Stimulated activated CD8-positive, alpha-beta memory T cell treated with anti-CD3 and anti-CD28 coated beads, Interleukin-2, amount 100 ng/mL, for 1 hour (primary cell): Measurements from ENCODE around the gene CXCL10.
A peak's percentile ranks its signal among the peaks of the same experiment; 100 is the strongest.
"Not testable (repeated sequence)": the region's sequence is repeated elsewhere in the genome, so short reads cannot be mapped to it uniquely, and the experiment has no call there.

Experiments used
- DNase-seq, 2 donors: peaks; one replicate each; pipeline ENCODE4 v3.0.0-alpha.2; 2020; ENCODE audit warnings: low read depth in 2 of 2

CXCL10 gene

GRCh38 chr4:76023389-76023788, at the start of gene CXCL10:
TSS of gene CXCL10 (minus strand) at chr4:76023497. CDS start at chr4:76023431, 66 bp downstream.
- DNase-seq: no peak

GRCh38 chr4:76072760-76073159, 49.5 kb upstream of the CXCL10 start:
- DNase-seq: no peak

GRCh38 chr4:76067652-76068286, 44.5 kb upstream of the CXCL10 start:
- DNase-seq: peak; percentile 15 to 47

GRCh38 chr4:76066546-76066945, 43.2 kb upstream of the CXCL10 start:
- DNase-seq: no peak

GRCh38 chr4:76061982-76062381, 38.7 kb upstream of the CXCL10 start:
- DNase-seq: no peak

- DNase-seq: no peak
Observed at GRCh38 chr4:76061421-76061820, 38.1 kb upstream of the CXCL10 start.

GRCh38 chr4:76060506-76060905, 37.2 kb upstream of the CXCL10 start:
- DNase-seq: no peak

GRCh38 chr4:76059750-76060149, 36.5 kb upstream of the CXCL10 start:
- no peak for DNase-seq

GRCh38 chr4:76058888-76059426, 35.7 kb upstream of the CXCL10 start:
- DNase-seq: no peak

- no peak for DNase-seq
Observed at GRCh38 chr4:76058302-76058701, 35.0 kb upstream of the CXCL10 start.

- DNase-seq: no peak
Observed at GRCh38 chr4:76055421-76055820, 32.1 kb upstream of the CXCL10 start.

- no peak for DNase-seq
Observed at GRCh38 chr4:76055016-76055415, 31.7 kb upstream of the CXCL10 start.

- DNase-seq: no peak
Observed at GRCh38 chr4:76053730-76054129, 30.4 kb upstream of the CXCL10 start.

- not testable (repeated sequence) for DNase-seq
Observed at GRCh38 chr4:76050560-76051050, 27.3 kb upstream of the CXCL10 start.

- not testable (repeated sequence) for DNase-seq
Observed at GRCh38 chr4:76049860-76050416, 26.6 kb upstream of the CXCL10 start.

- not testable (repeated sequence) for DNase-seq
Observed at GRCh38 chr4:76044686-76045085, 21.4 kb upstream of the CXCL10 start.

- not testable (repeated sequence) for DNase-seq
Observed at GRCh38 chr4:76043306-76043705, 20.0 kb upstream of the CXCL10 start.

- DNase-seq: not testable (repeated sequence)
Observed at GRCh38 chr4:76042241-76042998, 19.1 kb upstream of the CXCL10 start.

GRCh38 chr4:76036855-76037254, 13.6 kb upstream of the CXCL10 start:
- no peak for DNase-seq

- DNase-seq: no peak
Observed at GRCh38 chr4:76035799-76036380, 12.6 kb upstream of the CXCL10 start, which contains the start of gene CXCL11. TSS of gene CXCL11 (minus strand) at chr4:76036070. CDS start at chr4:76035987, 83 bp downstream.

GRCh38 chr4:76035141-76035540, 11.8 kb upstream of the CXCL10 start:
- DNase-seq: no peak

GRCh38 chr4:76029300-76029699, 6.0 kb upstream of the CXCL10 start:
- no peak for DNase-seq
